HG03280 (cell line): Measurements from ENCODE around the gene NBPF26.
"Not testable (repeated sequence)": the region's sequence is repeated elsewhere in the genome, so short reads cannot be mapped to it uniquely, and the experiment has no call there.

ENCODE experiments used
- ATAC-seq: cut with Tn5 transposase; IDR thresholded peaks from one replicate; pipeline ENCODE4 v1.9.1; 2021; ENCODE audit warnings: mild to moderate bottlenecking, moderate library complexity; ENCODE audit not compliant: unreplicated experiment

The NBPF26 gene

DNA sequence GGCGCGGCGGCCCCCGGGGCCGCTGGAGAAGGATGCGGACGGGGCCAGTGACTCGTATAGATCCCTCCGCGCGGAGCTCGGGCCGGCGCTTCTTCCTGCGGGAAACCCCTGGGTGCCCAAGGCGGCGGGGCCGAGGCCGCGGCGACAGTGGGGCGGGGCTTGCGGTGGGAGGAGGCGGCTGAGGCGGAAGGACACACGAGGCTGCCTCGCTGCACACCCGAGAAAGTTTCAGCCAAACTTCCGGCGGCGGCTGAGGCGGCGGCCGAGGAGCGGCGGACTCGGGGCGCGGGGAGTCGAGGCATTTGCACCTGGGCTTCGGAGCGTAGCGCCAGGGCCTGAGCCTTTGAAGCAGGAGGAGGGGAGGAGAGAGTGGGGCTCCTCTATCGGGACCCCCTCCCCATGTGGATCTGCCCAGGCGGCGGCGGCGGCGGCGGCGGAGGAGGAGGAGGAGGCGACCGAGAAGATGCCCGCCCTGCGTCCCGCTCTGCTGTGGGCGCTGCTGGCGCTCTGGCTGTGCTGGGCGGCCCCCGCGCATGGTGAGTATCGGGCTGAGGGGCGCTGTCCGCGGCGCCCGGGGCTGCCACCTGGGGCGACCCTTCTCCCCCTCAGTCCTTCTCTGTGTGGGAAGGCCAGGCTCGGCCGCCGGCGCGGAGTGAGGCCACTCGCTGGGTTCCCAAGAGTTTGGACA lies at the start of gene NBPF26:
Gene NBPF26 (plus strand): TSS at position 231 of the 688 bp plus-strand sequence.
- ATAC-seq: not testable (repeated sequence)

DNA sequence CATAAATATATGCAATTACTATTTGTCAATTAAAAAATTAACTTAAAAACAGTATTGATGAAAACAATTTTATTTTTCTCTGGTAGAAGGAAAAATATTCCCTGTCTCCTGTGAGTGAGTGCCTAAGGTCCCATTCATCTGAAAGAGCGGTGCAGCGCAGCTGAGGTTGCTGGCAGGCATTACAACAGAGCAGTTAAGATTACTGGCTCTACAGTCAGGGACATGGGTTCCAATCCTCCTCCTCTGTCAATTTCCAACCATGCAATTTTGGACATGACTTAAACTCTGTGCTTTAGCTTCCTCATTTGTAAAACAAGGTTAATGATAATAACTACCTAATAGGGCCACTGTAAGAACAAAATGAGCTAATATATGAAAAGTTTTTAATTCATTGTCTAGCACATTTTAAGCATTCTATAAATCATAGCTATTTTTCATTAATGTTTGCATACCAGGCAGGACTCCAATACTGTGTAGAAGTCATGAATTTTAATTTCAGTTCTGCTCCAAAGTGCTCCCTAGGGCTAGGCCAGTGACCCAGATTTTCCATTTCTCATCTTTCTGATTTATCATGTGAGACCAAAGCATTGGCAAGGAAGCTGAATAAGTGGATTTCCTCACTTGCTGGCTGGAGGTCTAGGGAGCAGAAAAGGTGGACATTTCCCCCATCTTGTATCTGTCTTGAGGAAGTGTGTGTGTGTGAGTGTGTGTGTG lies 43.5 kb upstream of the NBPF26 start:
- ATAC-seq: not testable (repeated sequence)

- ATAC-seq: not testable (repeated sequence)
Observed at GRCh38 chr1:120680938-120681337, 42.8 kb upstream of the NBPF26 start.

DNA sequence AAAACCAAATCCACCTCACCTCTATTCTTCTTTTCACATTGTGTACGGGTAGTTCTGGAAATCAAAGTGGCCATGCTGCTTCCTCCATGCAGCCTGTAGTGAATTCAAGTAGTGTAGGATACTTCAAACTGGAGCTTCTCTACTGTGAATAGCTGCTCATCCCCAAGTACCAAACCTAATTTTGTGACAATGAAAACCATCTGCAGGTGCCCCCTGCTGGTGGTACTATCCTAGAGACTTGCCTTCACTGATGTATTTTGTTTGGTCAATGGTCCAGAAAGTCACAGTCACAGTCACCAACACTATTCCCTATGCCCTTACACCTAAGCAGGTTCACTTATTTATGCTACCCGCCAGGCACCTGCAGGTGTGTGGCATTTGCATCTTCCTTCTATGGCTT lies 39.3 kb upstream of the NBPF26 start:
- not testable (repeated sequence) for ATAC-seq

GRCh38 chr1:120685622-120686021 lies 38.1 kb upstream of the NBPF26 start:
- ATAC-seq: not testable (repeated sequence)

- not testable (repeated sequence) for ATAC-seq
Observed at GRCh38 chr1:120687250-120687649, 36.5 kb upstream of the NBPF26 start.

DNA sequence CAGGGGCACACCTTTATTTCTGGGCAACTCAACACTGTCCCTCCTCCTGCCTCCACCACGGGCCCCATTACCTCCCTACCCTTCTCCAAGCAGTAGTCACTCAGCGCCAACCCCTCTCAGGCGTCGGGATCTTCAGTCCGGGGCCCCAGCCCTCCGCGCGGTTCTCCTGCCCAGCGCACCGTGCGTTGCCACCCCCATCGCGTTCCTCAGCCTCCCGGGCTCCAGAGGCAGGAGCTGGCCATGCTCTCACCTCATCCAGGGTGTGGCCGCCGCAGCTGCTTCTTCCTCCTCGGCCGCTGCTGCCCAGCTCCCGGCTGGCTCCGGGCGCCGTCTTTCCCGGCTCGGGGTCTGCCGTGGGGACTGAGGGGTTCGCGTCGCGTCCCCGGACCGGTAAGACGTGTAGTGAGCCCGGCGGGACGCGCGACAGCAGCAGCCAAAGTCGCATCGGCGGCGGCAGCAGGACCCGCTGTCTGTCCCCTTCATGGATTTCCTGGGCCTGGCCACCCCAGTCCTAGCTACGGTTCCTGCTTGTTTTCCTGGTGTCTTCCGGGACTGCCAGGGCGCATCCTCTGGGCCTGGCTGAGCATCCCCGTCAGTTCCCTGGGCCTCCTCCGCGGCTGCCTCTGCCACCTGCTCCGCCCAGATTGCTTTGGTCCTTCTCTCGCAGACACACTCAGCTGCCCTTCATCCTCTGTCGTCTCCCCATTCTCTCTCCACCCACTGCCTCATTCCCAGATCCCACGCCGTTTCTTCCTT lies 22.8 kb upstream of the NBPF26 start:
- not testable (repeated sequence) for ATAC-seq

- ATAC-seq: not testable (repeated sequence)
Observed at GRCh38 chr1:120723358-120723714, 409 bp upstream of the NBPF26 start.

DNA sequence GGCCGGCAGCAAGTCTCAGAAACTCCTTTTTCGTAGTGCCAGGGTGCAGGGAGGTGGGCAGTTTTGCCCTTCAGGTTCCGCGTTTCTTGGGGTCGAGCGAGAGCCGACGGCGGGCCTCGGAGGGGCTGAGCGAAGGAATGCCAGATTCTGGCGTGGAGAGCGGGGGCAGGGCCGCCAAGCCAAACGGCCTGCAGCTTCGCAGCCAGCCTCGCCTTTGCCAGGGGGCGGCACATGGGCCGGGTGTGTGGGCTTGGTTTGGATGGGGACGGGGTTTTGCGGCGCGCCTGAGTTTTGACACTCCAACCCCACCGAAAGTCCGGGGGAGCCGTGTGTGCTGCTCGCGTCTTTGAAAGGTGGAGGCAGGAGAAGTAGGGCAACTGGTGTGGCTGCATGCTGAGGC lies 762 bp downstream of the NBPF26 start:
- not testable (repeated sequence) for ATAC-seq

GRCh38 chr1:120728811-120729210 lies 5.1 kb downstream of the NBPF26 start:
- ATAC-seq: not testable (repeated sequence)

GRCh38 chr1:120769090-120769489 lies 45.3 kb downstream of the NBPF26 start:
- not testable (repeated sequence) for ATAC-seq

DNA sequence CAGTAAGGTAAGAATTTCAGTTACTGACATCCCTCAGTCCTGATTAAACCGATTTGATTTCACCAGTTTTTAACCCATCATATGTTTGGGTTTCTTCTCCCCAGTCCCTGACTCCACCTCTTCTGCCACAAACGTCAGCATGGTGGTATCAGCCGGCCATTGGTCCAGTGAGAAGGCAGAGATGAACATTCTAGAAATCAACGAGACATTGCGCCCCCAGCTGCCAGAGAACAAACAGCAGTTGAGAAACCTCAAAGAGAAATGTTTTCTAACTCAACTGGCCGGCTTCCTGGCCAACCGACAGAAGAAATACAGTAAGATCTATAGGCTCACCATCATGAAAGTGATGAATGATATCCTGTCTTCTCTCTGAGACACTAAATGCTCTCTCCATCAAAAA lies 81.7 kb downstream of the NBPF26 start:
- not testable (repeated sequence) for ATAC-seq

- not testable (repeated sequence) for ATAC-seq
Observed at GRCh38 chr1:120811822-120812221, 88.1 kb downstream of the NBPF26 start.

DNA sequence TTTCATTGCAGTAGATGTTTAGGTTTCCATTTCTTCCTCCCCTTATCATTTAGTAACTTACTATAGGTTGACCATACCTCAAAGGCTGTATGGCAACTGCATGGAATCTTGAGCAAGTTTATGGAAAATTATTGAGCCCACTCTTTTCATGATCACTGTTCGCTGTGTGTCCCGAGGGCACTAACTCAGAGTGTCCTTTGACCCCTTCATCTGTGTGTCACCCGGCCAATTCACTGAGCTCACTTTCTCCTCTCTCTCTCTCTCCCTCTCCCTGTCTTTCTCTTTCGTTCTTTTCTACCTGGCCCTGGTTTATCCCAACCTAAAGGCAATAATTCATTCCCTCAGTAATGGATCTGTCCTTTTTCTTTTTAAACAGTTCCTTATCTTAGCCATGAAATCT lies 101.3 kb downstream of the NBPF26 start:
- ATAC-seq: not testable (repeated sequence)

DNA sequence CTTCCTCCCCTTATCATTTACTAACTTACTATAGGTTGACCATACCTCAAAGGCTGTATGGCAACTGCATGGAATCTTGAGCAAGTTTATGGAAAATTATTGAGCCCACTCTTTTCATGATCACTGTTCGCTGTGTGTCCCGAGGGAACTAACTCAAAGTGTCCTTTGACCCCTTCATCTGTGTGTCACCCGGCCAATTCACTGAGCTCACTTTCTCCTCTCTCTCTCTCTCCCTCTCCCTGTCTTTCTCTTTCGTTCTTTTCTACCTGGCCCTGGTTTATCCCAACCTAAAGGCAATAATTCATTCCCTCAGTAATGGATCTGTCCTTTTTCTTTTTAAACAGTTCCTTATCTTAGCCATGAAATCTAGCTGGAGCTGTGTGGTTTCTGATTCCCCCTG lies 102.9 kb downstream of the NBPF26 start:
- not testable (repeated sequence) for ATAC-seq

GRCh38 chr1:120844186-120844944 lies 120.6 kb downstream of the NBPF26 start:
- ATAC-seq: not testable (repeated sequence)

- not testable (repeated sequence) for ATAC-seq
Observed at GRCh38 chr1:120844945-120845330, 121.2 kb downstream of the NBPF26 start.

DNA sequence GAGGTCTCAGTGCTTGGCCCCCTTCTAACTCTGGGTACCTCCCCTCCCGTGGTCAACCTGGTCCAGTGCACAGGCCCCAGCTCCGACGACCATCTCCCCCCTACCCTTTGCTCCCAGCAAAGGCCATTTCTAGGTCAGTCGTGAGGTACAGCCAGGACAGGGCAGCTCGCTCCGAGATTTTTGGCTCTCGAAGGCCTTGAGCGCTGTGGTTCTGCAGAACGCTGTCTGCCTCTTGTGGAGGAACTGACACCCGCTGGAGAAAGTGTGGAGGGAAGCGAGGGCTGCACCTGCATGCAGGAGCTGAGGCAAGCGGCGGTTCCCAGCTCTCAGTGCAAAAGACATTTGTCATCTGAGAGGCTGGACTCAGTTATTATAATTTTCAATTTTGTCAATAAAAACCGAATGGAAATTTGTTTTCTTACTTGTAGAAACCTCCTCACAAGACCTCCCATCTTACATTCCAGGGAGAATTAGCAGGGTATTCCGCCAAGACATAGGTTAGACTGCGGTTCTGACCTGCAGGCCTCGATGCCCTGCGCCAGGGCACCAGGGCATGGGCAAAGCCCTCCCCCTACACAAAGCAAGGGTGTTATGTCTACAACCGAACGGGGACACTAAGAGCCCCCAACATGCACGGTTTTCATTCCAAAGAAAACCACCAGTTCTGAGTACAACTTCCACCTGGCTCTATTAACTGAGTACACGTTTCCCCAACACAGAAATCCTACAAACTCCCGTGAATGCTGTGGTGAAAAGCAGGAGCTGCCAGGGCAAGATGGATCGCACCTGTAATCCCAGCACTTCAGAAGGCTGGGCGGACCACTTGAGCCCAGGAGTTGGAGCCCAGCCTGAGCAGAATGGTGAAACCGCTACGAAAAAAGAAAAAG lies 125.9 kb downstream of the NBPF26 start:
- ATAC-seq: peak; percentile 23

DNA sequence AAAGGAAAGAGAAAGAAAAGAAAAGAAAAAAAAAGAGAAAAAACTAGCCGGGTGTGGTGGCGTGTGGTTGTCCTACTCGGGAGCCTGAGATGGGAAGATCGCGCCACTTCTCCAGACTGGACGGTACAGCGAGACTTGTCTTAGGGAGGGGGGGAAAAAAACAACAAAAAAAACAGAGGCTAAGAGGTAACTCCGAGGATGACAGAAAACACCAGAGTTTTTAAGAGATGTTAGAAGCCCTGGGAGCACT lies 126.5 kb downstream of the NBPF26 start:
- not testable (repeated sequence) for ATAC-seq
